GM06990 (cell line): Measurements from ENCODE around the gene EMC10.

ENCODE experiments used
- DNase-seq: peaks from one replicate; pipeline ENCODE4 v3.0.0-alpha.2; 2011; ENCODE audit not compliant: insufficient read length; ENCODE audit errors: extremely low read depth
- H3K27me3 ChIP-seq: replicated peaks from 2 replicates; pipeline ENCODE4 v1.6.0; 2011; ENCODE audit warnings: low read length; ENCODE audit not compliant: control insufficient read depth, insufficient read depth
- H3K36me3 ChIP-seq: 2 replicates; pipeline ENCODE4 v1.5.1; 2011; ENCODE audit warnings: low read length; ENCODE audit not compliant: control insufficient read depth, insufficient read depth
- H3K4me3 ChIP-seq: replicated peaks from 2 replicates; pipeline ENCODE4 v1.5.1; 2011; ENCODE audit warnings: low read depth, mild to moderate bottlenecking, control low read depth, low read length
- TF ChIP-seq, protein P1 (sequence below): IDR thresholded peaks from 2 replicates; pipeline ENCODE4 v1.5.1; 2011; ENCODE audit warnings: low read length, control low read depth, mild to moderate bottlenecking, inconsistent platforms; ENCODE audit not compliant: insufficient read depth, poor library complexity, severe bottlenecking

Gene EMC10

DNA sequence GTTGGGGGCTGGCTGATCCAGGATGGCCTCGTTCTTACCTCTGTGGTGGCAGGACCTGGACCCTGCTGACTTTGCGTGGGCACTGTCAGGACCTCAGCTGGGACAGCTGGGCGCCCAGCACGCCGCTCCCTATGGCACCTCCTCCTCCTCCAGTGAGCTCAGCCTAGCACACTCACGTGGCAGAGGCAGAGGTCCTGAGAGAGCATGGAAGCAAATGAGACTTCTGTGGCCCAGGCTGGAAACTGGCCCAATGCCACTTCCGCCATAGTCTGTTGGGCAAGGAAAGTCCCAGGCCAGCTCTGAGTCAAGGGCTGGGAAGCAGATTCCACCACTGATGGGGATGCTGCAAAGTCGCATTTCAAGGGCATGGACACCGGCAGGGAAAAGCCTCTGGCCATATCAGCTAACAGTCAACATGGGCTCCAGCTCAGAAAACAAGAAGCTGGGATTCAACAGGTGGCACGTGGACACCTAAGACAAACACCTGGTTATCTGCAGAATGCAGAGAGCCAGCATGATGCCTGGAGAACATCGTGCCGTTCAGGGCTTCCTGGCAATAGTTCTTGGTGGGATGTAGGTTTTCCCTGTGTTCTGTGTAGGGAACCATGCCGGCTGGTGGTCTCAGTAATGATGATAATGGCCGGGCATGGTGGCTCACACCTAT lies 26.9 kb upstream of the EMC10 start:
- TF ChIP-seq, protein P1, sequence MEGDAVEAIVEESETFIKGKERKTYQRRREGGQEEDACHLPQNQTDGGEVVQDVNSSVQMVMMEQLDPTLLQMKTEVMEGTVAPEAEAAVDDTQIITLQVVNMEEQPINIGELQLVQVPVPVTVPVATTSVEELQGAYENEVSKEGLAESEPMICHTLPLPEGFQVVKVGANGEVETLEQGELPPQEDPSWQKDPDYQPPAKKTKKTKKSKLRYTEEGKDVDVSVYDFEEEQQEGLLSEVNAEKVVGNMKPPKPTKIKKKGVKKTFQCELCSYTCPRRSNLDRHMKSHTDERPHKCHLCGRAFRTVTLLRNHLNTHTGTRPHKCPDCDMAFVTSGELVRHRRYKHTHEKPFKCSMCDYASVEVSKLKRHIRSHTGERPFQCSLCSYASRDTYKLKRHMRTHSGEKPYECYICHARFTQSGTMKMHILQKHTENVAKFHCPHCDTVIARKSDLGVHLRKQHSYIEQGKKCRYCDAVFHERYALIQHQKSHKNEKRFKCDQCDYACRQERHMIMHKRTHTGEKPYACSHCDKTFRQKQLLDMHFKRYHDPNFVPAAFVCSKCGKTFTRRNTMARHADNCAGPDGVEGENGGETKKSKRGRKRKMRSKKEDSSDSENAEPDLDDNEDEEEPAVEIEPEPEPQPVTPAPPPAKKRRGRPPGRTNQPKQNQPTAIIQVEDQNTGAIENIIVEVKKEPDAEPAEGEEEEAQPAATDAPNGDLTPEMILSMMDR, result no peak
- no peaks in the 10 kb centered on the region for H3K36me3 ChIP-seq
- no peaks in the 10 kb centered on the region for H3K27me3 ChIP-seq
- H3K4me3 ChIP-seq, result no peak overlapping the region
- no peak for DNase-seq

DNA sequence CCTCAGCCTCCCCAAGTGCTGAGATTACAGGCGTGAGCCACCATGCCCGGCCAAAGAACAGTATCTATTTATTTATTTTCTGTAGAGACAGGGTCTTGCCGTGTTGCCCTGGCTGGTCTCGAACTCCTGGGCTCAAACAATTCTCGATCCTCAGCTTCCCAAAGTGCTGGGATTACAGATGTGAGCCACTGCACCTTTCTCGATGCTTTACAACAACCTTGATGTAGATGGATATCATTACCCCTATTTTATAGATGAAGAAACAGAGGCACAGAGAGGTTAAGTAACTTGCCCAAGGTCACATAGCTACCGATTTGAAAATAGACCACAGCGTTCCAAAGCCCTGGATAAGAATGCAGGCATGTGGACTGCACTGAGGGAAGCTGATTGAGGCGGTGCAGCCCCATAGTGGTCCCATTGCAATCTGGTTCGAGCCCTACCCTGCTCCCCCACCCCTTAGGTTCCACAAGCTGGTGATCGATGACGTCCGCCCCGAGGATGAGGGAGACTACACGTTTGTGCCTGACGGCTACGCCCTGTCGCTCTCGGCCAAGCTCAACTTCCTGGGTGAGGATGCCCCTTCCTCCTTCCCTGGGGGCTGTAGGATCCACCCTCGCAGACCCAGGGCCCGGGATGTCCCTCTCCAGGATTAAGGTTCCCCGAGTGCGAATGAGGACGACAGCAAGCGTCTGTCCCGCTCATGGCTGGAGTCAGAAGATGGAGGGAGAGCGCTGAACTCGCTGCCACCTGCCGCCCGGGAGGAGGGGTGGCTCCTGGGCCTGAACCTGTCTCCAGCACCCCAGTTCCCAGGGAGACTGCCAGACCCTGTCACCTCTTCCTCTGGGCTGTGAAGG lies 25.7 kb upstream of the EMC10 start:
- TF ChIP-seq, protein P1, result no peak
- Histone ChIP-seq H3K4me3 (no peak overlapping the region), H3K36me3 (no peaks in the 10 kb centered on the region), H3K27me3 (no peaks in the 10 kb centered on the region)
- no peak for DNase-seq

DNA sequence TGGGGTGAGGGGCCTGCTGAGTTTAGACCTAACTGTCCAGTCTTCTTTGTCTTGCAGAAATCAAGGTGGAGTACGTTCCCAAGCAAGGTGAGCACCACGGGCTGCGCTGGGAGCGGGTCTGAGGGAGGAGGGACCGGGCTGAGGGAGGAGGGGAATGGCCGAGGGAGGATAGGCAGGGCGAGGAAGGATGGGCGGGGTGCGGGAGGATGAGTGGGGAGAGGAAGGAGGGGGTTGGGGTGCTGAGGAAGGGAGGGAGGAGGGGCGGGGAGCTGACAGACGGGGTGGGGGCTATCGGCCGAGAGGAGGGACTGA lies 25.1 kb upstream of the EMC10 start:
- Histone ChIP-seq H3K36me3 (no peaks in the 10 kb centered on the region), H3K4me3 (no peak overlapping the region), H3K27me3 (no peaks in the 10 kb centered on the region)
- TF ChIP-seq, protein P1, result no peak
- DNase-seq, result no peak

DNA sequence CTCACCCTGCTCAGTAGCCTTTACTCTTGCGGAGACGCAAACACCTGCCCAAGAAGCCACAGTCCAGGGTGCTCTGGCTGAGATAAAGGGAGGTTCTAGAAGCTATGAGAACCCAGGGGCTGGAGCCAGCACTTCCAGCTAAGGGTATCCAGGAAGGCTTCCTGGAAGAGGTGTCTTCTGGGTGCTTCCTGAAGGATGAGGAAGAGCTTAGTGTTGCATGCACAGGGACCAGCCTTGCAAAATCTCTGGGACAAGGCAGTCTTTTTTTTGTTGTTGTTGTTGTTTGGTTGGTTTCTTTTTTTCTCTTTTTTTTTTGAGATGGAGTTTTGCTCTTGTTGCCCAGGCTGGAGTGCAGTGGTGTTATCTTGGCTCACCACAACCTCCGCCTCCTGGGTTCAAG lies 23.1 kb upstream of the EMC10 start:
- H3K4me3 ChIP-seq, result no peak overlapping the region
- TF ChIP-seq, protein P1, result no peak
- no peak for DNase-seq
- H3K27me3 ChIP-seq, result no peaks in the 10 kb centered on the region
- H3K36me3 ChIP-seq, result no peaks in the 10 kb centered on the region

DNA sequence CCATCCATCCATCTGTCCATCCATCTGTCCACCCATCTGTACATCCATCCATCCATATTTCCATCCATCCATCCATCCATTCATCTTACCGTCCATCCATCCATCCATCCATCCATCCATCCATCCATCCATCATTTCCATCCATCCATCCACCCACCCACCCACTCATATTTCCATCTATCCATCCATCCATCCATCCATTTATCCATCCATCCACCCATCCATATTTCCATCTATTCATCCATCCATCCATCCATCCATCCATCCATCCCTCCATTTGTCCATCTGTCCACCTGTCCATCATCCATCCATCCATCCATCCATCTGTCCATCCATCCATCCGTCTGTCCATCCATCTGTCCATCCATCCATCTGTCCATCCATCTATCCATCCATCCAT lies 20.3 kb upstream of the EMC10 start:
- TF ChIP-seq, protein P1, result no peak
- H3K4me3 ChIP-seq, result no peak overlapping the region
- H3K36me3 ChIP-seq, result no peaks in the 10 kb centered on the region
- H3K27me3 ChIP-seq, result no peaks in the 10 kb centered on the region
- no peak for DNase-seq
